Panc1 (cell line): ENCODE results near the gene LCN6. TPM values are rescaled to one million over a fixed set of nuclear protein-coding genes. Genes with fewer than 3 reads are reported as not detected.
"Not testable (repeated sequence)": the region's sequence is repeated elsewhere in the genome, so short reads cannot be mapped to it uniquely, and the experiment has no call there.

Experiments used
- ATAC-seq: fragments of 200-7000 bp; cut with Tn5 transposase; 2 replicates; pipeline ENCODE4 v1.9.1; 2020; ENCODE audit warnings: mild to moderate bottlenecking, moderate library complexity
- BruUV-seq: library from RNA; stranded (reverse); fragments of 400-500 nt; replicated peaks from 2 replicates; lab custom pipeline; 2021; lab: Mats Ljungman, UMichigan
- CTCF ChIA-PET: fragments of 300-600 bp; sonication (Branson Sonifier 250); formaldehyde crosslinking; loops from one replicate; lab custom pipeline; 2022; ENCODE audit warnings: antibody characterized with exemption; lab: Charles Lee
- POLR2A ChIA-PET: fragments of 300-600 bp; sonication (Branson Sonifier 250); formaldehyde crosslinking; loops from one replicate; lab custom pipeline; 2022; ENCODE audit warnings: antibody characterized with exemption; lab: Charles Lee
- DNase-seq: peaks from one replicate; pipeline ENCODE4 v3.0.0-alpha.2; 2010; ENCODE audit warnings: low read depth, low spot score
- H3K27ac ChIP-seq: 2 replicates; pipeline ENCODE4 v1.5.1; 2011; ENCODE audit warnings: mild to moderate bottlenecking, low read length, inconsistent platforms
- H3K27me3 ChIP-seq: fragments of 200-500 bp; sonication (Bioruptor generic); 2 replicates; pipeline ENCODE4 v1.6.0; 2014; ENCODE audit warnings: low read length, inconsistent platforms; ENCODE audit not compliant: control insufficient read depth, insufficient read depth
- H3K36me3 ChIP-seq: fragments of 200-500 bp; sonication (Bioruptor generic); 2 replicates; pipeline ENCODE4 v1.5.1; 2014; ENCODE audit warnings: inconsistent platforms, mild to moderate bottlenecking, low read length, moderate library complexity; ENCODE audit not compliant: control insufficient read depth, insufficient read depth
- H3K4me1 ChIP-seq: 2 replicates; pipeline ENCODE4 v1.5.1; 2011; ENCODE audit warnings: inconsistent platforms, mild to moderate bottlenecking, low read length, moderate library complexity; ENCODE audit not compliant: control insufficient read depth, insufficient read depth
- H3K4me3 ChIP-seq, 2 experiments: 2 replicates each; pipeline ENCODE4 v1.5.1; 2011 to 2012; ENCODE audit warnings: low read depth in 2 of 2, low read length in 2 of 2, mild to moderate bottlenecking in 2 of 2, inconsistent platforms in 1 of 2, moderate library complexity in 1 of 2
- H3K9me3 ChIP-seq: fragments of 200-500 bp; sonication (Bioruptor generic); 2 replicates; pipeline ENCODE4 v1.5.1; 2014; ENCODE audit warnings: low read depth, mild to moderate bottlenecking, inconsistent platforms, low read length, moderate library complexity; ENCODE audit not compliant: control insufficient read depth, insufficient read depth
- POLR2AphosphoS5 ChIP-seq: IDR thresholded peaks from 2 replicates; pipeline ENCODE4 v1.6.1; 2012; ENCODE audit warnings: mild to moderate bottlenecking, low read depth, low read length, moderate library complexity
- SIN3A ChIP-seq: IDR thresholded peaks from 2 replicates; pipeline ENCODE4 v1.6.1; 2012; ENCODE audit warnings: low read depth, mild to moderate bottlenecking, low read length, moderate library complexity, borderline replicate concordance; ENCODE audit not compliant: insufficient read depth
- TCF7L2 ChIP-seq: IDR thresholded peaks from 2 replicates; pipeline ENCODE4 v1.6.1; 2011; ENCODE audit warnings: mild to moderate bottlenecking, low read depth, low read length, inconsistent platforms
- in situ Hi-C: cut with HindIII; loops from 2 replicates; pipeline ENCODE4 v1.10.0; 2016; ENCODE audit warnings: low sequenced_read_pairs, low pct_unique_long_range_greater_than_20kb
- intact Hi-C: fragments of 100-400 bp; cut with micrococcal nuclease; formaldehyde crosslinking; loops from one replicate; pipeline ENCODE4 v1.10.0; 2022; ENCODE audit not compliant: unreplicated experiment
- total RNA-seq: library from RNA; stranded (reverse); gene quantifications from one replicate; pipeline ENCODE4 v1.2.1, GENCODE V29; 2021; ENCODE audit not compliant: unreplicated experiment
- TF ChIP-seq, protein P1 (sequence below): fragments of 450-650 bp; IDR thresholded peaks from 2 replicates; pipeline ENCODE4 v1.5.1; 2017; ENCODE audit warnings: mild to moderate bottlenecking
- TF ChIP-seq, protein P2 (sequence below), 2 experiments: IDR thresholded peaks; 2 replicates each; pipeline ENCODE4 v1.6.1; 2011 to 2012; ENCODE audit warnings: low read depth in 2 of 2, control low read depth in 1 of 2, low read length in 1 of 2, mild to moderate bottlenecking in 1 of 2, moderate library complexity in 1 of 2; ENCODE audit not compliant: insufficient read depth in 1 of 2

The LCN6 gene
- total RNA-seq, 1 experiment from 2014 or later: not detected

DNA sequence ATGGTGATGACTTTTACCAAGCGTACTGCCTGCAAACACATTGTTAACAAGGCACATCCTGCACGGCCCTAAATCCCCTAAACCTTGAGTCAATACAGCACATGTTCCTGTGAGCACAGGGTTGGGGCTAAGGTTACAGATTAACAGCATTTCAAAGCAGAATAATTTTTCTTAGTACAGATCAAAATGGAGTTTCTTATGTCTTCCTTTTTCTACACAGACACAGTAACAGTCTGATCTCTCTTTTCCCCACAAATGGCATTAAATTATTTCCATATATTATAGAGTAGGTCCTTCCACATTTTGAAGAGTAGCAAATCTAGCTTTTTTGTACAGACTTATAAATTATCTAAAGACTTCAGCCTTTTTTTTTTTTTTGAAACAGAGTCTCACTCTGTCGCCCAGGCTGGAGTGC, 41.2 kb upstream of the LCN6 start:
- ATAC-seq: no peak
- no peaks in the 10 kb centered on the region; the same call in 1 of the 2 replicates for H3K36me3 ChIP-seq
- H3K27me3 ChIP-seq: no peaks in the 10 kb centered on the region
- H3K9me3 ChIP-seq: no peaks in the 10 kb centered on the region
- no peak for DNase-seq
- no peak for TF ChIP-seq POLR2AphosphoS5
- no peak for TF ChIP-seq SIN3A
- TF ChIP-seq, protein P1, sequence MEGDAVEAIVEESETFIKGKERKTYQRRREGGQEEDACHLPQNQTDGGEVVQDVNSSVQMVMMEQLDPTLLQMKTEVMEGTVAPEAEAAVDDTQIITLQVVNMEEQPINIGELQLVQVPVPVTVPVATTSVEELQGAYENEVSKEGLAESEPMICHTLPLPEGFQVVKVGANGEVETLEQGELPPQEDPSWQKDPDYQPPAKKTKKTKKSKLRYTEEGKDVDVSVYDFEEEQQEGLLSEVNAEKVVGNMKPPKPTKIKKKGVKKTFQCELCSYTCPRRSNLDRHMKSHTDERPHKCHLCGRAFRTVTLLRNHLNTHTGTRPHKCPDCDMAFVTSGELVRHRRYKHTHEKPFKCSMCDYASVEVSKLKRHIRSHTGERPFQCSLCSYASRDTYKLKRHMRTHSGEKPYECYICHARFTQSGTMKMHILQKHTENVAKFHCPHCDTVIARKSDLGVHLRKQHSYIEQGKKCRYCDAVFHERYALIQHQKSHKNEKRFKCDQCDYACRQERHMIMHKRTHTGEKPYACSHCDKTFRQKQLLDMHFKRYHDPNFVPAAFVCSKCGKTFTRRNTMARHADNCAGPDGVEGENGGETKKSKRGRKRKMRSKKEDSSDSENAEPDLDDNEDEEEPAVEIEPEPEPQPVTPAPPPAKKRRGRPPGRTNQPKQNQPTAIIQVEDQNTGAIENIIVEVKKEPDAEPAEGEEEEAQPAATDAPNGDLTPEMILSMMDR: no peak
- TF ChIP-seq TCF7L2: no peak
- TF ChIP-seq, protein P2, sequence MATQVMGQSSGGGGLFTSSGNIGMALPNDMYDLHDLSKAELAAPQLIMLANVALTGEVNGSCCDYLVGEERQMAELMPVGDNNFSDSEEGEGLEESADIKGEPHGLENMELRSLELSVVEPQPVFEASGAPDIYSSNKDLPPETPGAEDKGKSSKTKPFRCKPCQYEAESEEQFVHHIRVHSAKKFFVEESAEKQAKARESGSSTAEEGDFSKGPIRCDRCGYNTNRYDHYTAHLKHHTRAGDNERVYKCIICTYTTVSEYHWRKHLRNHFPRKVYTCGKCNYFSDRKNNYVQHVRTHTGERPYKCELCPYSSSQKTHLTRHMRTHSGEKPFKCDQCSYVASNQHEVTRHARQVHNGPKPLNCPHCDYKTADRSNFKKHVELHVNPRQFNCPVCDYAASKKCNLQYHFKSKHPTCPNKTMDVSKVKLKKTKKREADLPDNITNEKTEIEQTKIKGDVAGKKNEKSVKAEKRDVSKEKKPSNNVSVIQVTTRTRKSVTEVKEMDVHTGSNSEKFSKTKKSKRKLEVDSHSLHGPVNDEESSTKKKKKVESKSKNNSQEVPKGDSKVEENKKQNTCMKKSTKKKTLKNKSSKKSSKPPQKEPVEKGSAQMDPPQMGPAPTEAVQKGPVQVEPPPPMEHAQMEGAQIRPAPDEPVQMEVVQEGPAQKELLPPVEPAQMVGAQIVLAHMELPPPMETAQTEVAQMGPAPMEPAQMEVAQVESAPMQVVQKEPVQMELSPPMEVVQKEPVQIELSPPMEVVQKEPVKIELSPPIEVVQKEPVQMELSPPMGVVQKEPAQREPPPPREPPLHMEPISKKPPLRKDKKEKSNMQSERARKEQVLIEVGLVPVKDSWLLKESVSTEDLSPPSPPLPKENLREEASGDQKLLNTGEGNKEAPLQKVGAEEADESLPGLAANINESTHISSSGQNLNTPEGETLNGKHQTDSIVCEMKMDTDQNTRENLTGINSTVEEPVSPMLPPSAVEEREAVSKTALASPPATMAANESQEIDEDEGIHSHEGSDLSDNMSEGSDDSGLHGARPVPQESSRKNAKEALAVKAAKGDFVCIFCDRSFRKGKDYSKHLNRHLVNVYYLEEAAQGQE (IDR thresholded peaks at IDR 0.05; ENCODE audit: insufficient read depth in 1 of 2, low read depth in 2 of 2, low read length in 1 of 2): no peak
- ChIA-PET POLR2A (no interaction called here), CTCF (no interaction called here)
- H3K27ac ChIP-seq: peak overlapping the region; percentile 73
- H3K4me3 ChIP-seq: peak overlapping the region in 1 of 2 experiments; percentile 50; a peak in 2 of 4 replicates
- peaks cover 11% of the 10 kb centered on the region for H3K4me1 ChIP-seq
- in situ Hi-C loops (no loop called here), intact Hi-C loops (no loop called here)
- no TSS peak for BruUV-seq

GRCh38 chr9:136788644-136789522, 40.6 kb upstream of the LCN6 start:
- H3K9me3 ChIP-seq, in situ Hi-C loops, DNase-seq, intact Hi-C loops, BruUV-seq, CTCF ChIA-PET, H3K36me3 ChIP-seq, H3K27me3 ChIP-seq, ATAC-seq: not testable (repeated sequence)
- peaks cover 11% of the 10 kb centered on the region for H3K4me1 ChIP-seq
- POLR2A ChIA-PET: interaction anchor here (0.6 kb wide), 1 partner anchor 11 kb away, joined by 3 read pairs; no protein-coding TSS in a partner anchor
- H3K4me3 ChIP-seq: peak overlapping the region; percentile 18 to 50
- peak overlapping the region; percentile 74 for H3K27ac ChIP-seq
